K562 (cell line): Measurements from ENCODE around the gene ST6GAL1. TPM values are rescaled to one million over a fixed set of nuclear protein-coding genes. Genes with fewer than 3 reads are reported as not detected.

Experiments used
- ADNP ChIP-seq: fragments of 200-800 bp; sonication (Bioruptor generic); IDR thresholded peaks from 2 replicates; pipeline ENCODE4 v1.6.1; 2016; ENCODE audit warnings: missing genetic modification characterization, missing compliant biosample characterization
- CHD2 ChIP-seq: IDR thresholded peaks from 2 replicates; pipeline ENCODE4 v1.6.1; 2011; ENCODE audit warnings: low read depth, low read length
- DDX20 ChIP-seq: fragments of 450-650 bp; IDR thresholded peaks from 2 replicates; pipeline ENCODE4 v1.6.1; 2016; ENCODE audit warnings: missing genetic modification characterization, low read depth, mild to moderate bottlenecking, missing compliant biosample characterization, moderate library complexity
- ESRRB ChIP-seq: fragments of 250-450 bp; sonication (Bioruptor Pico); IDR thresholded peaks from 2 replicates; pipeline ENCODE4 v1.5.0; 2020; ENCODE audit warnings: mild to moderate bottlenecking, moderate library complexity, borderline replicate concordance
- HIVEP1 ChIP-seq: fragments of 250-450 bp; sonication (Bioruptor Pico); IDR thresholded peaks from 2 replicates; pipeline ENCODE4 v1.4.0; 2020; ENCODE audit warnings: mild to moderate bottlenecking
- HLTF ChIP-seq: fragments of 450-650 bp; IDR thresholded peaks from 2 replicates; pipeline ENCODE4 v1.6.1; 2016
- HMG20A ChIP-seq: fragments of 450-650 bp; formaldehyde crosslinking; conservative IDR thresholded peaks from 2 replicates; pipeline ENCODE4 v1.4.0; 2020; ENCODE audit warnings: mild to moderate bottlenecking, mixed read lengths
- HSF4 ChIP-seq: fragments of 250-450 bp; sonication (Bioruptor Pico); IDR thresholded peaks from 2 replicates; pipeline ENCODE4 v2.1.2; 2022; ENCODE audit warnings: mild to moderate bottlenecking, moderate library complexity, borderline replicate concordance
- JUND ChIP-seq, 2 experiments: IDR thresholded peaks; 2 replicates in 1 of 2; 3 replicates in 1 of 2; pipeline ENCODE4 v1.6.1; 2011; ENCODE audit warnings: borderline replicate concordance in 2 of 2, low read depth in 2 of 2, low read length in 2 of 2, improper control_type of control experiment in 1 of 2, missing biosample characterization in 1 of 2, missing genetic modification characterization in 1 of 2, missing genetic modification reagents in 1 of 2
- MTA3 ChIP-seq: fragments of 450-650 bp; formaldehyde crosslinking; IDR thresholded peaks from 2 replicates; pipeline ENCODE4 v1.6.1; 2017; ENCODE audit warnings: mild to moderate bottlenecking, borderline replicate concordance
- NFE2 ChIP-seq: IDR thresholded peaks from 2 replicates; pipeline ENCODE4 v1.6.1; 2014; ENCODE audit warnings: antibody characterized with exemption, low read depth
- TEAD4 ChIP-seq, 2 experiments: sonication (generic) in 1 of 2; formaldehyde crosslinking in 1 of 2; IDR thresholded peaks; 2 replicates each; pipeline versions ENCODE4 v1.6.1 to v1.8.0; 2012 to 2022; ENCODE audit warnings: borderline replicate concordance in 1 of 2, inconsistent platforms in 1 of 2, low read length in 1 of 2, mild to moderate bottlenecking in 1 of 2, missing genetic modification reagents in 1 of 2
- XRCC4 ChIP-seq: IDR thresholded peaks from one replicate; pipeline ENCODE4 v1.6.1; 2011; ENCODE audit not compliant: insufficient read depth, insufficient read length; ENCODE audit errors: extremely low read depth
- ZFP1 ChIP-seq: fragments of 450-650 bp; formaldehyde crosslinking; IDR thresholded peaks from 2 replicates; pipeline ENCODE4 v1.4.0; 2020; ENCODE audit warnings: mild to moderate bottlenecking, mixed read lengths
- ZNF23 ChIP-seq: fragments of 250-450 bp; sonication (Bioruptor Pico); IDR thresholded peaks from 2 replicates; pipeline ENCODE4 v1.4.0; 2020; ENCODE audit warnings: mild to moderate bottlenecking
- ZNF324 ChIP-seq: fragments of 250-450 bp; sonication (Bioruptor Pico); IDR thresholded peaks from 2 replicates; pipeline ENCODE4 v1.4.0; 2020; ENCODE audit warnings: mild to moderate bottlenecking
- ZNF507 ChIP-seq: conservative IDR thresholded peaks from 2 replicates; pipeline ENCODE4 v1.6.1; 2017; ENCODE audit warnings: missing genetic modification characterization, missing compliant biosample characterization
- ZNF764 ChIP-seq: fragments of 250-450 bp; sonication (Bioruptor Pico); IDR thresholded peaks from 2 replicates; pipeline ENCODE4 v1.4.0; 2020; ENCODE audit warnings: low read depth, mild to moderate bottlenecking, moderate library complexity
- polyA plus RNA-seq, 8 experiments: library from polyadenylated mRNA; depleted of rRNA in 4 of 8; stranded (reverse) in 5 of 8; unstranded in 3 of 8; fragments of >200 nt; fragmentation: Nextera tagmentation in 2 of 8; fragmentation: Illumina TruSeq in 1 of 8; extraction: Ambion mirVana in 2 of 8; extraction: Trizol in 1 of 8; gene quantifications; 2 replicates each; pipeline versions ENCODE4 v1.2.1 to v1.2.3, GENCODE V29; 2011 to 2014; ENCODE audit warnings: inconsistent platforms in 1 of 8, missing spikeins in 1 of 8
- total RNA-seq, 7 experiments: library from RNA; depleted of rRNA in 6 of 7; stranded (reverse); fragments of >200 nt in 6 of 7; fragmentation: Illumina TruSeq in 2 of 7; extraction: Trizol in 2 of 7; gene quantifications; 2 replicates each; pipeline versions ENCODE4 v1.2.1 to v1.2.3, GENCODE V29; 2011 to 2021; ENCODE audit warnings: low replicate concordance in 1 of 7
- TF ChIP-seq, protein P1 (sequence below): sonication (generic); formaldehyde crosslinking; IDR thresholded peaks from 2 replicates; pipeline ENCODE4 v1.4.0; 2020; ENCODE audit warnings: mild to moderate bottlenecking, missing genetic modification reagents
- TF ChIP-seq, protein P2 (sequence below): fragments of 450-650 bp; formaldehyde crosslinking; IDR thresholded peaks from 2 replicates; pipeline ENCODE4 v1.4.0; 2022; ENCODE audit warnings: mild to moderate bottlenecking, moderate library complexity
- TF ChIP-seq, protein P3 (sequence below), 3 experiments: IDR thresholded peaks in 2 of 3; conservative IDR thresholded peaks in 1 of 3; 2 replicates each; pipeline ENCODE4 v1.5.1; 2011 to 2012; ENCODE audit warnings: low read length in 3 of 3, mild to moderate bottlenecking in 3 of 3, control low read depth in 2 of 3, improper control_type of control experiment in 1 of 3, inconsistent platforms in 1 of 3, low read depth in 1 of 3, mixed read lengths in 1 of 3, moderate library complexity in 1 of 3; ENCODE audit not compliant: insufficient read depth in 2 of 3
- TF ChIP-seq, protein P4 (sequence below), 2 experiments: fragments of 450-650 bp; conservative IDR thresholded peaks; 2 replicates each; pipeline ENCODE4 v1.6.1; 2017; ENCODE audit warnings: mild to moderate bottlenecking in 2 of 2, moderate library complexity in 2 of 2

ST6GAL1 gene
- total and polyA plus RNA-seq, 9 of the 15 experiments (the other 6 are each of a cell fraction or from before 2014, with no cell fraction given): 31.9 to 145 (median 71.0) TPM

DNA sequence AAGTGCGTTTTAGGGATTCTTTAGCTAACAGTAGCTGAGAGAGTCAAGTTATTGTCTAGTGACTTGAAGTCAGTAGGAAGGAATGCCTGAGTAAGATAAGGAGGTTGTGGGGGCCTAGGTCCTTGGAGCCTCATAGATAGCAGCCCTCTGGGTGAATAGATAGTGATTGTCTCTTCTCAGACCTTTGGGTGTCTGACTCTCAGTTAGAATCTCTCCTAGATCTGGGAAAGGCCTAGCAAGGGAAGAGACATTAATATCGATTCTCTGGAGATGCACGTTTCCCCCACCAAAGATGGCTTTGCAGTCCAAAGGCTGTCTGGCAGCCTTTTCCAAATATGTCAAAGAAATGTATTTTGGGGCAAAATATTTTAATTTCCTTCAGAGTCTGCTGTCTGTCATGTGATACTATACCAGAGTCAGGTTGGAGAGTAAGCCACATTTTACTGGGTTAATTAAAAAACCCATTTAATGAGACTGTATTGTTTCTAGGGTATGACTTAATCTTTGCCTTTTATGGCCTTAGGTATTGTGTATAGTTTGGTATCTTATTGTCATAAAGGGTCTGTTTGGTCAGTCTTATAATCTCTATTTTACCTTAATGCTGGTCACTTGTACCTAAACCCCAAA lies 92.2 kb downstream of the ST6GAL1 start (continued):
- TF ChIP-seq, protein P1, sequence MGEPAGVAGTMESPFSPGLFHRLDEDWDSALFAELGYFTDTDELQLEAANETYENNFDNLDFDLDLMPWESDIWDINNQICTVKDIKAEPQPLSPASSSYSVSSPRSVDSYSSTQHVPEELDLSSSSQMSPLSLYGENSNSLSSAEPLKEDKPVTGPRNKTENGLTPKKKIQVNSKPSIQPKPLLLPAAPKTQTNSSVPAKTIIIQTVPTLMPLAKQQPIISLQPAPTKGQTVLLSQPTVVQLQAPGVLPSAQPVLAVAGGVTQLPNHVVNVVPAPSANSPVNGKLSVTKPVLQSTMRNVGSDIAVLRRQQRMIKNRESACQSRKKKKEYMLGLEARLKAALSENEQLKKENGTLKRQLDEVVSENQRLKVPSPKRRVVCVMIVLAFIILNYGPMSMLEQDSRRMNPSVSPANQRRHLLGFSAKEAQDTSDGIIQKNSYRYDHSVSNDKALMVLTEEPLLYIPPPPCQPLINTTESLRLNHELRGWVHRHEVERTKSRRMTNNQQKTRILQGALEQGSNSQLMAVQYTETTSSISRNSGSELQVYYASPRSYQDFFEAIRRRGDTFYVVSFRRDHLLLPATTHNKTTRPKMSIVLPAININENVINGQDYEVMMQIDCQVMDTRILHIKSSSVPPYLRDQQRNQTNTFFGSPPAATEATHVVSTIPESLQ (CRISPR knock-in tag): no peak
- no peak for TF ChIP-seq XRCC4
- peak; percentile 23; the same call in 1 of the 2 replicates for TF ChIP-seq NFE2
- TF ChIP-seq HIVEP1 (CRISPR knock-in tag): no peak
- TF ChIP-seq ZNF324 (CRISPR knock-in tag): no peak
- TF ChIP-seq ZNF507 (tag): no peak
- TF ChIP-seq MTA3: peak; percentile 85; the same call in 1 of the 2 replicates
- TF ChIP-seq DDX20: no peak
- no peak for TF ChIP-seq ESRRB
- TF ChIP-seq, protein P2, sequence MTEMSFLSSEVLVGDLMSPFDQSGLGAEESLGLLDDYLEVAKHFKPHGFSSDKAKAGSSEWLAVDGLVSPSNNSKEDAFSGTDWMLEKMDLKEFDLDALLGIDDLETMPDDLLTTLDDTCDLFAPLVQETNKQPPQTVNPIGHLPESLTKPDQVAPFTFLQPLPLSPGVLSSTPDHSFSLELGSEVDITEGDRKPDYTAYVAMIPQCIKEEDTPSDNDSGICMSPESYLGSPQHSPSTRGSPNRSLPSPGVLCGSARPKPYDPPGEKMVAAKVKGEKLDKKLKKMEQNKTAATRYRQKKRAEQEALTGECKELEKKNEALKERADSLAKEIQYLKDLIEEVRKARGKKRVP (CRISPR knock-in tag): peak; percentile 4; the same call in 1 of the 2 replicates
- no peak for TF ChIP-seq ADNP (tag)
- TF ChIP-seq CHD2: no peak
- TF ChIP-seq, protein P3, sequence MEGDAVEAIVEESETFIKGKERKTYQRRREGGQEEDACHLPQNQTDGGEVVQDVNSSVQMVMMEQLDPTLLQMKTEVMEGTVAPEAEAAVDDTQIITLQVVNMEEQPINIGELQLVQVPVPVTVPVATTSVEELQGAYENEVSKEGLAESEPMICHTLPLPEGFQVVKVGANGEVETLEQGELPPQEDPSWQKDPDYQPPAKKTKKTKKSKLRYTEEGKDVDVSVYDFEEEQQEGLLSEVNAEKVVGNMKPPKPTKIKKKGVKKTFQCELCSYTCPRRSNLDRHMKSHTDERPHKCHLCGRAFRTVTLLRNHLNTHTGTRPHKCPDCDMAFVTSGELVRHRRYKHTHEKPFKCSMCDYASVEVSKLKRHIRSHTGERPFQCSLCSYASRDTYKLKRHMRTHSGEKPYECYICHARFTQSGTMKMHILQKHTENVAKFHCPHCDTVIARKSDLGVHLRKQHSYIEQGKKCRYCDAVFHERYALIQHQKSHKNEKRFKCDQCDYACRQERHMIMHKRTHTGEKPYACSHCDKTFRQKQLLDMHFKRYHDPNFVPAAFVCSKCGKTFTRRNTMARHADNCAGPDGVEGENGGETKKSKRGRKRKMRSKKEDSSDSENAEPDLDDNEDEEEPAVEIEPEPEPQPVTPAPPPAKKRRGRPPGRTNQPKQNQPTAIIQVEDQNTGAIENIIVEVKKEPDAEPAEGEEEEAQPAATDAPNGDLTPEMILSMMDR (IDR thresholded peaks at IDR 0.05 in 2 of 3, conservative IDR thresholded peaks at IDR 0.05 in 1 of 3; ENCODE audit: insufficient read depth in 2 of 3, low read depth in 1 of 3, low read length in 3 of 3): no peak
- TF ChIP-seq JUND (IDR thresholded peaks at IDR 0.05; ENCODE audit: borderline replicate concordance, low read depth, low read length): peak; percentile 85
- TF ChIP-seq JUND (tag; IDR thresholded peaks at IDR 0.05; ENCODE audit: borderline replicate concordance, low read depth, low read length): peak; percentile 41; the same call in 1 of the 3 replicates
- 0 out of 2 replicates have a peak, but pooled peaks have one; percentile 37 for TF ChIP-seq HLTF
- no peak for TF ChIP-seq ZNF764 (CRISPR knock-in tag)
- peak; percentile 99 for TF ChIP-seq TEAD4 (IDR thresholded peaks at IDR 0.05; ENCODE audit: low read length)
- no peak for TF ChIP-seq TEAD4 (CRISPR knock-in tag; IDR thresholded peaks at IDR 0.05; ENCODE audit: borderline replicate concordance)
- TF ChIP-seq HMG20A (CRISPR knock-in tag): no peak
- TF ChIP-seq ZFP1: no peak
- TF ChIP-seq ZNF23 (CRISPR knock-in tag): no peak
- TF ChIP-seq, protein P4, sequence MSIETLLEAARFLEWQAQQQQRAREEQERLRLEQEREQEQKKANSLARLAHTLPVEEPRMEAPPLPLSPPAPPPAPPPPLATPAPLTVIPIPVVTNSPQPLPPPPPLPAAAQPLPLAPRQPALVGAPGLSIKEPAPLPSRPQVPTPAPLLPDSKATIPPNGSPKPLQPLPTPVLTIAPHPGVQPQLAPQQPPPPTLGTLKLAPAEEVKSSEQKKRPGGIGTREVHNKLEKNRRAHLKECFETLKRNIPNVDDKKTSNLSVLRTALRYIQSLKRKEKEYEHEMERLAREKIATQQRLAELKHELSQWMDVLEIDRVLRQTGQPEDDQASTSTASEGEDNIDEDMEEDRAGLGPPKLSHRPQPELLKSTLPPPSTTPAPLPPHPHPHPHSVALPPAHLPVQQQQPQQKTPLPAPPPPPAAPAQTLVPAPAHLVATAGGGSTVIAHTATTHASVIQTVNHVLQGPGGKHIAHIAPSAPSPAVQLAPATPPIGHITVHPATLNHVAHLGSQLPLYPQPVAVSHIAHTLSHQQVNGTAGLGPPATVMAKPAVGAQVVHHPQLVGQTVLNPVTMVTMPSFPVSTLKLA (conservative IDR thresholded peaks at IDR 0.05): peak in 1 of 2 experiments; percentile 44; a peak in 1 of 4 replicates
- no peak for TF ChIP-seq HSF4
